AG09319 (cell line): ENCODE measurements around the gene RAB3IL1.

Source experiments
- DNase-seq: peaks from one replicate; pipeline ENCODE4 v3.0.0-alpha.2; 2010; ENCODE audit warnings: low read depth; ENCODE audit errors: extremely low read depth
- CTCF ChIP-seq: IDR thresholded peaks from 2 replicates; pipeline ENCODE4 v1.5.1; 2011; ENCODE audit warnings: low read depth, mild to moderate bottlenecking, inconsistent platforms, low read length, moderate library complexity

Gene RAB3IL1

DNA sequence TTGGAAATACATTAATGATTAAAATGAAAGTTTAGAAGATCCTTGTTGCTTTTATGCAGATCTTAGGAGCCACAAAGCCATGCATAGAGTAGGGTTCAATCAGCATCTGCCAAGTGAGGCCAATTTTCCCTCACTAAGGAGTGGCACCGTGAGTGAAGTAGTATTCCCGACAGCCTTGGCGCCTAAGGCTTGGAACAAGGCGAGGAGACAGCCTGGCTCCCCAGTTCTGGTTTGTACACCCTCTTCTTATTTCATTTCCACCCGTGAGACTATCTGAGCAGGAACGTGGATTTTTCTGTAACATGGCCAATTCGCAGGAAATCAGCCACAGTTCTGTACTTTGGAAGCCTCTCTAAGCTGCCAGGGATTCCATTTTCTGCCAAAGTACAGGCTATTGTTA, 66.7 kb downstream of the RAB3IL1 start:
- DNase-seq, result no peak
- TF ChIP-seq CTCF, result no peak

GRCh38 chr11:61848631-61849030, 68.7 kb downstream of the RAB3IL1 start:
- TF ChIP-seq CTCF, result no peak
- no peak for DNase-seq

GRCh38 chr11:61847914-61848581, 69.3 kb downstream of the RAB3IL1 start:
- no peak for TF ChIP-seq CTCF
- no peak for DNase-seq
